ENCODE measurements around the gene C22orf31.
"Not testable (repeated sequence)": the region's sequence is repeated elsewhere in the genome, so short reads cannot be mapped to it uniquely, and the experiment has no call there.

The C22orf31 gene

DNA sequence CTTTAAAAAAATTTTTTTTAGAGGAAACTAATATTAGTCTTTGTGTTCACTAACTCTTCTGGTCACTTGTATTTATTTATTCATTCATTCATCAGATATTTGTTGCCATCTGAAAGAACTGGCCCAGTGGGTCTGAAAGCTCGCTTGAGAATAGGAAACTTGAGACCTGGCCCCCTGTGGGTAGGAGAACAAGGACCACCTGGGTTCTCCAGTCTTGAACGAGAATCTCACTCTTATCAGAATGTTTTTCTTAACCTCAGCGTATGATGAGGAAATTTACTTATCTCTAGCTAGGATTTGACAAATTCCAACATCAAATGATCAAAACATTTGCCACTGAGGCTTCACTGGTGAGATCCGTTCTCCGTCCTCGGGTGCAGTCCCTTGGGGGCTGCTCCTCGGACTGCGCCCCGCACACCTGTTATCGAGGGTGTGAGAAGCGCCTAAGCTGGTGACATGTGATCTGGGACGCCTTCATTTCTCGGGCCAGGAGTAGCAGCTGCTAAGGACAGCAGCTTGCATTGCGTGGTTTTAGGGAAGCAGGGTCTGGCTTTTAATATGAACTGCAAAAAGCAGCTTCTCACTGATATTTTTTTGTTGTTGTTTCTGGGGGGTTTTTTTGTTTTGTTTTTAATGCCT lies 6.3 kb downstream of the C22orf31 start:
- no peak for DNase-seq (ENCODE audit: low read depth)

- no peak for DNase-seq (ENCODE audit: low read depth)
Measured at GRCh38 chr22:29054251-29054767, 7.3 kb downstream of the C22orf31 start.

GRCh38 chr22:29053048-29053702 lies 8.5 kb downstream of the C22orf31 start:
- DNase-seq (ENCODE audit: low read depth) = no peak

- no peak for DNase-seq (ENCODE audit: low read depth)
Measured at GRCh38 chr22:29050457-29050856, 11.2 kb downstream of the C22orf31 start.

DNA sequence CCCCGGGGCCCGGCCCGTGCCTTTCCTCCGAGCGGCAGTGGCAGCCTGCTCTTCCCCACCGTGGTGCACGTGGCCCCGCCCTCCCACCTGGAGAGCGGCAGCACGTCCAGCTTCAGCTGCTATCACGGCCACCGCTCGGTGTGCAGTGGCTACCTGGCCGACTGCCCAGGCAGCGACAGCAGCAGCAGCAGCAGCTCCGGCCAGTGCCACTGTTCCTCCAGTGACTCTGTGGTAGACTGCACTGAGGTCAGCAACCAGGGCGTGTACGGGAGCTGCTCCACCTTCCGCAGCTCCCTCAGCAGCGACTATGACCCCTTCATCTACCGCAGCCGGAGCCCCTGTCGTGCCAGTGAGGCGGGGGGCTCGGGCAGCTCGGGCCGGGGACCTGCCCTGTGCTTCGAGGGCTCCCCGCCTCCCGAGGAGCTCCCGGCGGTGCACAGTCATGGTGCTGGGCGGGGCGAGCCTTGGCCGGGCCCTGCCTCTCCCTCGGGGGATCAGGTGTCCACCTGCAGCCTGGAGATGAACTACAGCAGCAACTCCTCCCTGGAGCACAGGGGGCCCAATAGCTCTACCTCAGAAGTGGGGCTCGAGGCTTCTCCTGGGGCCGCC lies 11.9 kb downstream of the C22orf31 start:
- DNase-seq (ENCODE audit: low read depth) = no peak

- no peak for DNase-seq (ENCODE audit: low read depth)
Measured at GRCh38 chr22:29048822-29049654, 12.6 kb downstream of the C22orf31 start.

DNA sequence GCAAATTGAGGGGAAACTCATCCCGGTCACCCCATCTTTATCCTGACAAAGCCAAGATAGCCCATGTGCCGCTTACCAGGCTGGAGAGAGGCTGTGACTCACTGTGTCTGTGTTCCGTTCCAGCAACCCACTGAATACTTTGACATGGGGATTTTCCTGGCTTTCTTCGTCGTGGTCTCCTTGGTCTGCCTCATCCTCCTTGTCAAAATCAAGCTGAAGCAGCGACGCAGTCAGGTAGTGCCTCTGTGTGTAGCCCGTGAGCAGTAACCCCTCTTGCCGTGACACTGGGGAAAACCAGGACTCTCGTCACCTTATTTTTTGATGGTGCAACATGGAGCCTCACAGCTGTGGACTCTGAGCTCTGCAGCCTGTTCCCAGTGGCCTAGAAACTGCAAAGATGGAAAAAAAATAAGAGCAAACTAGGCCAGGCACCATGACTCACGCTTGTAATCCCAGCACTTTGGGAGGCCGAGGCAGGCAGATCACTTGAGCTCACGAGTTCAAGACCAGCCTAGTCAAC lies 16.9 kb downstream of the C22orf31 start:
- DNase-seq (ENCODE audit: low read depth) = peak; percentile 88

- DNase-seq (ENCODE audit: low read depth) = peak; percentile 80
Measured at GRCh38 chr22:29043906-29044575, 17.6 kb downstream of the C22orf31 start.

DNA sequence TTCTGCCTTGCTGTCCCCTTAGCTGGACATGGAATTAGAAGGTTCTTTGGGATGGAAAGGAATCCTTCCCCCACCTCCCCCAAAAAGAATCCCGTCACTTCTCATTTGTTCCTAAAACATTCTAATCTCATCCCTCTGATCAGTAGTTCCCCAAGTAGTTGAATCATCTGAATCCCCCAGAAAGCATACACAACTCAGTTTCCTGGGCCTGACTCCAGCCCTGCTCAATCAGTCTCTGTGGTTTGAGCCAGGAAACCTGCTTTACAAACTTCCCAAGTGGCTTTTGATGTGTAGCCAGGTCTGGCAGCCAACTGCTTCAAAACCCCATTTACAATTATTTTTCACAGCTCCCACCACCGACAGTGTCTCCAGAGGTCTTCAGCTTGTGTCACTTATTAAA lies 20.2 kb downstream of the C22orf31 start:
- peak; percentile 66 for DNase-seq (ENCODE audit: low read depth)

GRCh38 chr22:29040385-29041275 lies 21.0 kb downstream of the C22orf31 start:
- peak; percentile 88 for DNase-seq (ENCODE audit: low read depth)

GRCh38 chr22:29039684-29040083 lies 21.9 kb downstream of the C22orf31 start:
- not testable (repeated sequence) for DNase-seq (ENCODE audit: low read depth)

- DNase-seq (ENCODE audit: low read depth) = no peak
Measured at GRCh38 chr22:29039148-29039547, 22.5 kb downstream of the C22orf31 start.

DNA sequence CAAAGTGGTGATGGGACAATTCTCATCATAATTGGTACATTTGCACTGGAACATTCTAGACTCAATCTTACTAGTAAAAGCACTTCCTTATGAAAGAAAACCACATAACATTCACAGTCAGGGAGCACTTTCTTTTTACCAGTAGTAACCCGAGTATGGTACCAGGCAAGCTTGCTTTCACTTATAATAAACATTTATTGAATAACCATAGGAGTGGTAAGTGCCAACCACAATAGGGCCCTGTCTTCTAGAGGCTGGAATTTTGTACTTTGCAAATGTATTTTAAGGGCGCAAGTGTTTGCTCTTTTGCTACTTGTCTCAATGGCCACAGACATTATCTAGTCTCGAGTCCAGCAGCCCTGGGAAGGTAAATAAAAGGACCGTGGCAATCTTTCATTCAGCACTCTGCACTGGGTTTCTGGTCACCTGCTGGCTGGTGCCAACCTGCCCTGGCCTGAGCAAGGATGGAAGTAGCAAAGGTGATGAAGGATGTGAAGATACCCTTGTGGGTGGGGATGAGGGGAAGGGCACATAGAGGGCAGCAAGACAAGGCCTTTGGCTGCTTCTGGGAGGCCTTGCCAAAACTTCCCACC lies 24.2 kb downstream of the C22orf31 start:
- no peak for DNase-seq (ENCODE audit: low read depth)

GRCh38 chr22:29032584-29032983 lies 29.0 kb downstream of the C22orf31 start:
- peak; percentile 55 for DNase-seq (ENCODE audit: low read depth)

DNA sequence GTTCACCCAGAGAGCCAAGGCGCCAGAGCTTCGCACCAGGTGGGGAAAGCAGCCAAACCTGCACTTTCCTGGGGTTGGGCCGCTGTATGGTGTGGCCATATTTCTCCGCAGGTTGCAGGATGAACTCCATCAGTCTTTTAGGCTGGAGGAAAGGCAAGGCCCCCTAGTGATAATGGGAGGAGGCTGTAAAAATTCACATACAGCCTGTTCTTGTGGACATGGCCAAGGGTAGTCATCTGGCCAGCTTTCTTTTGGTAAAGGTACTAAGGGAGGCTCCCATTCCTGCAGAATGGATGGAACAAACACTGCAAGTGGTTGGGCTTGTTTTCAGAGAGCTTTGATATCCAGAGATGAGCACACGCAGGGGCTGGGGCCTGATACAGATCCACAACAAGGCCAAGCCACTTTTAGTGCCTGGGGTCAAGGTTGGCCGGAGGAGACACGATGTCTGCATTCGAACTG lies 29.6 kb downstream of the C22orf31 start:
- DNase-seq (ENCODE audit: low read depth) = peak; percentile 26

DNA sequence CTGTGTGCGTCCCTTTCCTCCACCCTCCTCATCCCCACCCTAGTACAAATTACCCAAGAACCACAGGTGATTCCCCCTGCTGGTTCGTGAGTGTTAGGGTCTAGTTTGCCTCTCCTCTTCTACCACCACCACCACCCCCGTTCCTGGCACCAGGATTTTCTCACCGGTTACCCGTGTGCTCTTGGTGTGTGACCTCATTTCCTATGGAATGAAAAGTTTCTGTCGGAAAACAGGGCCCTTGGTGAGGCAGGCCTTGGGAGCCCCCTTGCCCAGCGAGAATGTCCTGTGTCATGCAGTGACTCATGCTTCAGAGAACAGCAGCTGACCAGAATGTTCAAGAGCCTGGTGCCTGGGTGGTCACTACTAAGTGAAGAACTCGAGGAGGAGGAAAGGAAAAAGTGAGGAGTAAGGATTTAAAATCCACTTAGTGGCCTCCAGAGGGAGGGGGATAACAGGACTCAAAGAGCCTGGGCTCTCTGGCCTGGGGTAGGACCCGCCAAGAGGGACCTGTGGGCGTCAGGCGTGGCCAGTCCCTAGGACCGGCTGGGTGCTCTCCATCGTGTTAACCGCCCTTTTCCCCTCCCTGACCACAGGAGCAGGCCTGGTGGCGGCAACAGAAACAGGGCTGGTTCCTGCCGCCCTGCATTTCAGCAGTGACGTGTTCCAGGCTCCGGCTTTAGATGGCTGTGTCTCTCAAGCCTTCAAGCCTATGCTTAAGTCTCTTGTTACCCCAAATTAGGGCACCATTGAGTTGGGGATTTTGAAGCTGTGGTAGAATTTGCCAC lies 30.2 kb downstream of the C22orf31 start:
- DNase-seq (ENCODE audit: low read depth) = peak; percentile 100

- DNase-seq (ENCODE audit: low read depth) = peak; percentile 92
Measured at GRCh38 chr22:29030618-29031226, 30.9 kb downstream of the C22orf31 start.

- DNase-seq (ENCODE audit: low read depth) = peak; percentile 53
Measured at GRCh38 chr22:29030016-29030617, 31.5 kb downstream of the C22orf31 start.
